GM23338 (cell line): Measurements from ENCODE around the gene ARFGEF2. TPM values are rescaled to one million over a fixed set of nuclear protein-coding genes. Genes with fewer than 3 reads are reported as not detected.

Experiments used
- ATAC-seq: fragments of 200-7000 bp; cut with Tn5 transposase; 3 replicates; pipeline ENCODE4 v1.9.1; 2020
- DNase-seq: peaks from one replicate; pipeline ENCODE4 v3.0.0-alpha.2; 2015; ENCODE audit warnings: low spot score
- H2AFZ ChIP-seq: fragments of 200-600 bp; sonication (generic); 2 replicates; pipeline ENCODE4 v1.8.0; 2016; ENCODE audit warnings: antibody characterized with exemption, mild to moderate bottlenecking, moderate library complexity
- H3F3A ChIP-seq: fragments of 200-600 bp; sonication (generic); replicated peaks from 2 replicates; pipeline ENCODE4 v1.8.0; 2017; ENCODE audit warnings: antibody characterized with exemption, mixed run types, low read depth
- H3K27ac ChIP-seq: fragments of 200-600 bp; sonication (generic); 2 replicates; pipeline ENCODE4 v1.6.1; 2016; ENCODE audit warnings: low read depth
- H3K27me3 ChIP-seq: fragments of 200-600 bp; sonication (generic); 2 replicates; pipeline ENCODE4 v1.8.0; 2016; ENCODE audit warnings: mild to moderate bottlenecking, mixed run types, moderate library complexity; ENCODE audit not compliant: insufficient read depth
- H3K36me3 ChIP-seq: fragments of 200-600 bp; sonication (generic); 2 replicates; pipeline ENCODE4 v1.8.0; 2016; ENCODE audit warnings: mild to moderate bottlenecking; ENCODE audit not compliant: insufficient read depth
- H3K4me1 ChIP-seq: fragments of 200-600 bp; sonication (generic); 2 replicates; pipeline ENCODE4 v1.8.0; 2016; ENCODE audit warnings: mild to moderate bottlenecking, moderate library complexity; ENCODE audit not compliant: insufficient read depth
- H3K4me2 ChIP-seq: fragments of 200-600 bp; sonication (generic); 2 replicates; pipeline ENCODE4 v1.7.1; 2017; ENCODE audit warnings: mixed run types
- H3K4me3 ChIP-seq: fragments of 200-600 bp; sonication (generic); 2 replicates; pipeline ENCODE4 v1.6.1; 2016; ENCODE audit warnings: mixed run types
- H3K79me2 ChIP-seq: fragments of 200-600 bp; sonication (generic); replicated peaks from 2 replicates; pipeline ENCODE4 v1.8.0; 2017; ENCODE audit warnings: mild to moderate bottlenecking; ENCODE audit not compliant: insufficient read depth
- H3K9me2 ChIP-seq: fragments of 200-600 bp; sonication (generic); 2 replicates; pipeline ENCODE4 v1.8.0; 2017; ENCODE audit not compliant: insufficient read depth
- H4K20me1 ChIP-seq: fragments of 200-600 bp; sonication (generic); replicated peaks from 2 replicates; pipeline ENCODE4 v1.8.0; 2017; ENCODE audit warnings: mild to moderate bottlenecking; ENCODE audit not compliant: insufficient read depth
- H3K27ac Mint-ChIP-seq: 2 replicates; pipeline ENCODE4 v1.8.0; 2020; ENCODE audit warnings: inconsistent platforms, mild to moderate bottlenecking, moderate library complexity, mixed read lengths
- H3K27me3 Mint-ChIP-seq: 3 replicates; pipeline ENCODE4 v1.8.0; 2022; ENCODE audit warnings: low read depth, mild to moderate bottlenecking, moderate library complexity, mixed read lengths, inconsistent platforms; ENCODE audit not compliant: insufficient read depth, poor library complexity
- H3K36me3 Mint-ChIP-seq: 3 replicates; pipeline ENCODE4 v1.8.0; 2021; ENCODE audit warnings: low read depth, mild to moderate bottlenecking, inconsistent platforms, moderate library complexity, mixed read lengths
- H3K4me1 Mint-ChIP-seq: 3 replicates; pipeline ENCODE4 v1.8.0; 2020; ENCODE audit warnings: mild to moderate bottlenecking, inconsistent platforms, mixed read lengths
- H3K4me3 Mint-ChIP-seq: 3 replicates; pipeline ENCODE4 v1.8.0; 2021; ENCODE audit warnings: moderate library complexity, mild to moderate bottlenecking, inconsistent platforms, mixed read lengths
- H3K9me3 Mint-ChIP-seq: 3 replicates; pipeline ENCODE4 v1.8.0; 2020; ENCODE audit warnings: moderate library complexity, mild to moderate bottlenecking, inconsistent platforms, mixed read lengths
- CREB1 ChIP-seq: fragments of 250-450 bp; sonication (Bioruptor Pico); IDR thresholded peaks from 2 replicates; pipeline ENCODE4 v1.5.0; 2020; ENCODE audit warnings: low read depth, mild to moderate bottlenecking, moderate library complexity
- CTCF ChIP-seq, 2 experiments: fragments of 200-600 bp in 1 of 2; sonication (generic) in 1 of 2; conservative IDR thresholded peaks; 2 replicates each; pipeline versions ENCODE4 v1.5.1 to v1.6.1; 2016 to 2017; ENCODE audit warnings: antibody characterized with exemption in 2 of 2, low read depth in 2 of 2, mild to moderate bottlenecking in 2 of 2, moderate library complexity in 1 of 2
- ETS1 ChIP-seq: IDR thresholded peaks from 2 replicates; pipeline ENCODE4 v1.6.1; 2016; ENCODE audit warnings: antibody characterized with exemption
- EZH2 ChIP-seq: fragments of 200-600 bp; sonication (generic); IDR thresholded peaks from one replicate; pipeline ENCODE4 v1.8.0; 2017; ENCODE audit warnings: antibody characterized with exemption, mild to moderate bottlenecking, low read depth; ENCODE audit not compliant: unreplicated experiment
- EZH2phosphoT487 ChIP-seq: fragments of 200-600 bp; sonication (generic); IDR thresholded peaks from one replicate; pipeline ENCODE4 v1.8.1; 2018; ENCODE audit warnings: antibody characterized with exemption; ENCODE audit not compliant: unreplicated experiment
- JUNB ChIP-seq: IDR thresholded peaks from one replicate; pipeline ENCODE4 v1.6.1; 2016; ENCODE audit warnings: antibody characterized with exemption; ENCODE audit not compliant: unreplicated experiment
- NANOG ChIP-seq: IDR thresholded peaks from 2 replicates; pipeline ENCODE4 v1.6.1; 2016; ENCODE audit warnings: antibody characterized with exemption, borderline replicate concordance
- POLR2AphosphoS5 ChIP-seq: IDR thresholded peaks from 2 replicates; pipeline ENCODE4 v1.6.1; 2016; ENCODE audit warnings: antibody characterized with exemption, low read depth
- REST ChIP-seq: IDR thresholded peaks from one replicate; pipeline ENCODE4 v1.6.1; 2018; ENCODE audit warnings: antibody characterized with exemption; ENCODE audit not compliant: unreplicated experiment
- STAT1 ChIP-seq: IDR thresholded peaks from one replicate; pipeline ENCODE4 v1.6.1; 2016; ENCODE audit warnings: antibody characterized with exemption; ENCODE audit not compliant: unreplicated experiment
- ZNF114 ChIP-seq: fragments of 250-450 bp; sonication (Bioruptor Pico); IDR thresholded peaks from 2 replicates; pipeline ENCODE4 v1.5.0; 2020; ENCODE audit warnings: mild to moderate bottlenecking, moderate library complexity
- ZNF331 ChIP-seq: fragments of 250-450 bp; sonication (Bioruptor Pico); IDR thresholded peaks from 2 replicates; pipeline ENCODE4 v1.5.0; 2020; ENCODE audit warnings: low read depth, mild to moderate bottlenecking, moderate library complexity
- ZNF462 ChIP-seq: fragments of 250-450 bp; sonication (Bioruptor Pico); IDR thresholded peaks from 2 replicates; pipeline ENCODE4 v1.5.0; 2020; ENCODE audit warnings: mild to moderate bottlenecking, moderate library complexity
- polyA plus RNA-seq: library from polyadenylated mRNA; unstranded; fragments of >200 nt; fragmentation: Nextera tagmentation; extraction: Ambion mirVana; gene quantifications from 2 replicates; pipeline ENCODE4 v1.2.1, GENCODE V29; 2016
- total RNA-seq: library from RNA; depleted of rRNA; stranded (reverse); fragments of >200 nt; shearing (Covaris generic); gene quantifications from 2 replicates; pipeline ENCODE4 v1.2.3, GENCODE V29; 2014

The ARFGEF2 gene
- total and polyA plus RNA-seq, 2 experiments from 2014 or later, result 7.2 to 25.5 TPM

GRCh38 chr20:49006446-49006980 is 85.0 kb downstream of the ARFGEF2 start:
- DNase-seq (peak; percentile 7), ATAC-seq (peak; percentile 61)
- Mint-ChIP-seq H3K27me3 (peaks cover 2% of the 10 kb centered on the region), H3K36me3 (peaks cover 23% of the 10 kb centered on the region; the same call in 2 of the 3 replicates), H3K4me3 (no peak overlapping the region), H3K9me3 (no peaks in the 10 kb centered on the region), H3K27ac (0 out of 2 replicates have a peak overlapping the region, but pooled peaks have one; percentile 16), H3K4me1 (no peaks in the 10 kb centered on the region)
- Histone ChIP-seq H3K27ac (no peak overlapping the region), H3K79me2 (no peaks in the 10 kb centered on the region), H3K27me3 (no peaks in the 10 kb centered on the region), H3K4me1 (no peaks in the 10 kb centered on the region), H3K4me2 (no peak overlapping the region), H3K9me2 (no peaks in the 10 kb centered on the region), H3F3A (no peaks in the 10 kb centered on the region), H3K4me3 (no peak overlapping the region), H4K20me1 (no peaks in the 10 kb centered on the region; the same call in 1 of the 2 replicates), H3K36me3 (peaks cover 13% of the 10 kb centered on the region), H2AFZ (no peak overlapping the region)
- TF ChIP-seq CREB1 (no peak), ETS1 (no peak), JUNB (no peak), ZNF114 (CRISPR knock-in tag) (no peak), REST (no peak), NANOG (no peak), EZH2 (no peak), POLR2AphosphoS5 (no peak), EZH2phosphoT487 (no peak), CTCF (conservative IDR thresholded peaks at IDR 0.05; ENCODE audit: low read depth in 2 of 2) (no peak), ZNF331 (CRISPR knock-in tag) (no peak), ZNF462 (CRISPR knock-in tag) (no peak), STAT1 (no peak)
